HL-60 (cell line): ENCODE data around the gene MYO1B.

ENCODE experiments used
- CTCF ChIP-seq: IDR thresholded peaks from one replicate; pipeline ENCODE4 v1.5.1; 2011; ENCODE audit warnings: low read length, control low read depth, inconsistent platforms; ENCODE audit not compliant: insufficient read depth
- GABPA ChIP-seq: IDR thresholded peaks from 2 replicates; pipeline ENCODE4 v1.6.1; 2012; ENCODE audit warnings: low read depth
- POLR2AphosphoS5 ChIP-seq: IDR thresholded peaks from 2 replicates; pipeline ENCODE4 v1.6.1; 2012; ENCODE audit warnings: low read depth
- REST ChIP-seq: IDR thresholded peaks from 2 replicates; pipeline ENCODE4 v1.6.1; 2012; ENCODE audit warnings: low read depth; ENCODE audit not compliant: insufficient replicate concordance
- SPI1 ChIP-seq: IDR thresholded peaks from 2 replicates; pipeline ENCODE4 v1.6.1; 2012; ENCODE audit warnings: low read depth, mild to moderate bottlenecking, borderline replicate concordance

GRCh38 chr2:191376981-191377629 is 131.9 kb downstream of the MYO1B start:
- TF ChIP-seq CTCF = no peak
- TF ChIP-seq GABPA = no peak
- no peak for TF ChIP-seq REST
- peak; percentile 51; the same call in 1 of the 2 replicates for TF ChIP-seq POLR2AphosphoS5
- TF ChIP-seq SPI1 = peak; percentile 96
